Osteoblast (primary cell): Measurements from ENCODE around the gene SNRNP70. TPM values are rescaled to one million over a fixed set of nuclear protein-coding genes. Genes with fewer than 3 reads are reported as not detected.
"Not testable (repeated sequence)": the region's sequence is repeated elsewhere in the genome, so short reads cannot be mapped to it uniquely, and the experiment has no call there.

ENCODE experiments used
- DNase-seq: peaks from one replicate; pipeline ENCODE4 v3.0.0; 2011; ENCODE audit warnings: low spot score, mixed read lengths; ENCODE audit not compliant: insufficient read length; ENCODE audit errors: missing footprints
- H2AFZ ChIP-seq: 2 replicates; pipeline ENCODE4 v1.6.0; 2011; ENCODE audit warnings: mild to moderate bottlenecking, low read length
- H3K27ac ChIP-seq: 2 replicates; pipeline ENCODE4 v1.5.1; 2011; ENCODE audit warnings: mild to moderate bottlenecking, low read depth, low read length, moderate library complexity
- H3K27me3 ChIP-seq: 2 replicates; pipeline ENCODE4 v1.6.0; 2012; ENCODE audit warnings: mild to moderate bottlenecking, control low read depth, inconsistent platforms, low read length, moderate library complexity; ENCODE audit not compliant: insufficient read depth
- H3K36me3 ChIP-seq: 2 replicates; pipeline ENCODE4 v1.5.1; 2011; ENCODE audit warnings: mild to moderate bottlenecking, low read length, control low read depth, moderate library complexity; ENCODE audit not compliant: insufficient read depth
- H3K4me1 ChIP-seq: 2 replicates; pipeline ENCODE4 v1.5.1; 2011; ENCODE audit warnings: mild to moderate bottlenecking, low read length, control low read depth, moderate library complexity; ENCODE audit not compliant: insufficient read depth
- H3K4me2 ChIP-seq: 2 replicates; pipeline ENCODE4 v1.6.0; 2011; ENCODE audit warnings: mild to moderate bottlenecking, low read length; ENCODE audit not compliant: insufficient read depth
- H3K4me3 ChIP-seq: fragments of 200-600 bp; sonication (generic); 3 replicates; pipeline ENCODE4 v1.5.1; 2012; ENCODE audit warnings: mild to moderate bottlenecking, low read length, inconsistent platforms; ENCODE audit not compliant: insufficient read depth
- H3K79me2 ChIP-seq: 2 replicates; pipeline ENCODE4 v1.6.0; 2012; ENCODE audit warnings: mild to moderate bottlenecking, low read length, control low read depth, inconsistent platforms; ENCODE audit not compliant: insufficient read depth
- H3K9me3 ChIP-seq: 2 replicates; pipeline ENCODE4 v1.5.1; 2011; ENCODE audit warnings: low read depth, low read length, control low read depth
- H4K20me1 ChIP-seq: 2 replicates; pipeline ENCODE4 v1.6.0; 2012; ENCODE audit warnings: mild to moderate bottlenecking, low read length, control low read depth; ENCODE audit not compliant: insufficient read depth
- total RNA-seq: library from RNA; depleted of rRNA; stranded (reverse); fragments of >200 nt; gene quantifications from 2 replicates; pipeline ENCODE4 v1.2.3, GENCODE V29; 2012
- TF ChIP-seq, protein P1 (sequence below): IDR thresholded peaks from 2 replicates; pipeline ENCODE4 v1.5.1; 2011; ENCODE audit warnings: mild to moderate bottlenecking, low read depth, low read length, moderate library complexity; ENCODE audit errors: extremely low read depth

Gene SNRNP70
- total RNA-seq, 1 donor, result 111 TPM

DNA sequence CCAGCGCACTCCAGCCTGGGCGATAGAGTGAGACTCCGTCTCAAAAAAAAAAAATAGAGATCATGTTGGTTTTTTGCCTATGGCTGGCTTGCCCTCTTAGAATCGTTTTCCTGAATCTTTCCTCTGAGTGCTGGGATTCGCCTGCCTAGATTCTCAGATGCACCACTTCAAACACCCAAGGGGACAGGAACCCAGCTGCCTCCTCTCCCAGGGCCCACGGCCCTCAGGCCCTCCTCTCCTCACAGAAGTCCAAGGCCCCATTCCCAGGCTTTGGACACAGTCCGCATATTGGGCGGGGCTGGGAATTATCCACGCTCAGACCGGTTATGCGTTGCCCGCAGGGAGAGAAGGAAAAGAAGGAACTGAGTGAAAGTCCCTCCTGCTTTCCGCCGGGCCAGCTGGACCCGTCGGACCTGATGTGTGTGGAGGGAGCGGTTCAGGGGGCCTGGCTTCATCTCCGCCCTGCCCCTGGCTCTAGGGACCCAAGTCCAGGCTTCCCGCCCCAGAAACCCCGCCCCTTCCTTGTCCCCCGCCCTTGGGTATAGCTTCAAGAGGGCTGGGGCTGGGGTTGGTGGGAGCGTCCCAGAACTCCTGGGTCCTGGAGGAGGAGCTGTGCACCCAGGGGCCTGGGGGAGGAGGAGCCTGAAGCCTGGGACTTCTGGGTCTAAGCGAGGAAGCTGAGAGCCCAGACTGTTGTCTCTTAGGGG lies 39.9 kb downstream of the SNRNP70 start:
- TF ChIP-seq, protein P1, sequence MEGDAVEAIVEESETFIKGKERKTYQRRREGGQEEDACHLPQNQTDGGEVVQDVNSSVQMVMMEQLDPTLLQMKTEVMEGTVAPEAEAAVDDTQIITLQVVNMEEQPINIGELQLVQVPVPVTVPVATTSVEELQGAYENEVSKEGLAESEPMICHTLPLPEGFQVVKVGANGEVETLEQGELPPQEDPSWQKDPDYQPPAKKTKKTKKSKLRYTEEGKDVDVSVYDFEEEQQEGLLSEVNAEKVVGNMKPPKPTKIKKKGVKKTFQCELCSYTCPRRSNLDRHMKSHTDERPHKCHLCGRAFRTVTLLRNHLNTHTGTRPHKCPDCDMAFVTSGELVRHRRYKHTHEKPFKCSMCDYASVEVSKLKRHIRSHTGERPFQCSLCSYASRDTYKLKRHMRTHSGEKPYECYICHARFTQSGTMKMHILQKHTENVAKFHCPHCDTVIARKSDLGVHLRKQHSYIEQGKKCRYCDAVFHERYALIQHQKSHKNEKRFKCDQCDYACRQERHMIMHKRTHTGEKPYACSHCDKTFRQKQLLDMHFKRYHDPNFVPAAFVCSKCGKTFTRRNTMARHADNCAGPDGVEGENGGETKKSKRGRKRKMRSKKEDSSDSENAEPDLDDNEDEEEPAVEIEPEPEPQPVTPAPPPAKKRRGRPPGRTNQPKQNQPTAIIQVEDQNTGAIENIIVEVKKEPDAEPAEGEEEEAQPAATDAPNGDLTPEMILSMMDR, result no peak
- no peaks in the 10 kb centered on the region for H3K79me2 ChIP-seq
- no peak overlapping the region for H2AFZ ChIP-seq
- H3K4me1 ChIP-seq, result peaks cover 4% of the 10 kb centered on the region
- no peaks in the 10 kb centered on the region for H3K9me3 ChIP-seq
- peaks cover 10% of the 10 kb centered on the region for H3K27me3 ChIP-seq
- no peak overlapping the region for H3K27ac ChIP-seq
- no peak overlapping the region for H3K4me2 ChIP-seq
- no peak overlapping the region for H3K4me3 ChIP-seq
- DNase-seq, result peak; percentile 66
- H4K20me1 ChIP-seq, result no peaks in the 10 kb centered on the region
- H3K36me3 ChIP-seq, result no peaks in the 10 kb centered on the region

DNA sequence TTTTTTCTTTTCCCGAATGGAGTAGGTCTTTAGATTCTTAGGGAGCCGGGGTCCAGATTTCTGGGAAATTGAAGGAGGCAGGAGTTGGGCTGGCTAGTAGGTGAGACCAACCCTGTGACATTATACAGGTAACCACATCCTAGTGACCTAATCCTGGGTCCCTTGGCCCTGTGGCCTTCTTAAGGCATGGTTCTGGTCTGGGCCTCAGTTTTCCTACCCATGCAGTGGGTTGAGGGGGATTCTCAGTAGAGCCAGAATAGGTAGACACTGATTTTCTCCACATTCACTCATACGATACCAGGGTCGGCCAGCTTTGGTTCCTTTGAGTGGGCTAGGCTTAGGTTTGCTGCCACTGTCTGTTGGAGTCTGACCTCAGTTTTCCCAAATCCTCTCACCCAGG lies 41.3 kb downstream of the SNRNP70 start:
- H2AFZ ChIP-seq, result no peak overlapping the region
- H3K9me3 ChIP-seq, result no peaks in the 10 kb centered on the region
- no peaks in the 10 kb centered on the region for H3K79me2 ChIP-seq
- H3K4me1 ChIP-seq, result peaks cover 4% of the 10 kb centered on the region
- no peak for DNase-seq
- H3K4me2 ChIP-seq, result no peak overlapping the region
- no peak overlapping the region for H3K27ac ChIP-seq
- H3K36me3 ChIP-seq, result no peaks in the 10 kb centered on the region
- H3K27me3 ChIP-seq, result no peaks in the 10 kb centered on the region
- TF ChIP-seq, protein P1, result no peak
- H4K20me1 ChIP-seq, result no peaks in the 10 kb centered on the region
- H3K4me3 ChIP-seq, result no peak overlapping the region

DNA sequence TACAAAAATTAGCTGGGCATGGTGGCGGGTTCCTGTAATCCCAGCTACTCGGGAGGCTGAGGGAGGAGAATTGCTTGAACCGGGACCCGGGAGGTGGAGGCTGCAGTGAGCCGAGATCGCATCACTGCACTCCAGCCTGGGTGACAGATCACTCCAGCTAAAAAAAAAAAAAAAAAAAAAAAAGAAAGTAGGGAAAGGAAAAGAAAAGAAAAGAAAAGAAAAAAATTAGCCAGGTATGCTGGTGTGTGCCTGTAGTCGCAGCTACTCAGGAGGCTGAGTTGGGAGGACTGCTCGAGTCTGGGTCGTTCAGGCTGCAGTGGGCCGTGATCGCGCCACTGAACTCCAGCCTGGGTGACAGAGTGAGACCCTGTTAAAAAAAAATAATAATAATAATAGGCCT lies 42.0 kb downstream of the SNRNP70 start:
- not testable (repeated sequence) for H3K4me3 ChIP-seq, DNase-seq, H3K27me3 ChIP-seq, H3K4me1 ChIP-seq, H3K36me3 ChIP-seq, H4K20me1 ChIP-seq, H3K27ac ChIP-seq, H3K79me2 ChIP-seq, H3K4me2 ChIP-seq, H2AFZ ChIP-seq, H3K9me3 ChIP-seq

DNA sequence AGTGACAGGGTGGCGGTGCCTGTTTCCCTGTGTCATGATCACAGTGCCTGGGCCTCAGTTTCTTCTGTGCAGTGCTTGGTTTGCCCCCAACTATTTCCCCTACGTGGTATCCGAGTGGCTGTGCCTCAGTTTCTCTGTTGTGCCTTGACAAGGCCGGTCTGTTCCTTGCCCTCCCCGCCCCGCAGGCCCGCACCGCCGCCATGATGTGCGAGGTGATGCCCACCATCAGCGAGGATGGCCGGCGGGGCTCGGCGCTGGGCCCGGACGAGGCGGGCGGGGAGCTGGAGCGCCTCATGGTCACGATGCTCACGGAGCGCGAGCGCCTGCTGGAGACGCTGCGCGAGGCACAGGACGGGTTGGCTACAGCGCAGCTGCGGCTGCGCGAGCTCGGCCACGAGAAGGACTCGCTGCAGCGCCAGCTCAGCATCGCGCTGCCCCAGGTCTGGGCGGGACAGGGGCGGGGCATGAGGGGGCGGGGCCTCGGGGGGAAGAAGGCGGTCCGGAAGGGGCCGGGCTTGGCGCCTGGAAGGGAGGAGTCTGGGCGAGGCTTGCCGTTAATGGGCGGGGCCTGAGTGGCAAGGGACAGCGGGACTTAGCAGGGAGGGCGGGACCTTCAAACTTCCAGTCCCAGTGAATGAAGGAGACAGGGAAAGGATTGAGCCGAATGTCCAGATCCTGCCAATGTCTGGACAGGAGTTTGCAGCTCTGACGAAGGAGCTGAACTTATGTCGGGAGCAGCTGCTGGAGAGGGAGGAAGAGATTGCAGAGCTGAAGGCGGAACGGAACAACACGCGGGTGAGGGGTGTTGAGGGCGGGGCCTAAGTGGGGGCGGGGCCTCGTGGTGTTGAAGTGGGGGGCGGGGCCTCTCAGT lies 42.7 kb downstream of the SNRNP70 start:
- no peaks in the 10 kb centered on the region for H3K79me2 ChIP-seq
- peak overlapping the region; percentile 97 for H2AFZ ChIP-seq
- H4K20me1 ChIP-seq, result no peaks in the 10 kb centered on the region
- H3K4me1 ChIP-seq, result peaks cover 4% of the 10 kb centered on the region
- H3K4me2 ChIP-seq, result peak overlapping the region; percentile 88
- no peaks in the 10 kb centered on the region for H3K9me3 ChIP-seq
- DNase-seq, result peak; percentile 100
- TF ChIP-seq, protein P1, result no peak
- no peaks in the 10 kb centered on the region for H3K36me3 ChIP-seq
- H3K27me3 ChIP-seq, result no peaks in the 10 kb centered on the region
- H3K4me3 ChIP-seq, result peak overlapping the region; percentile 69
- no peak overlapping the region for H3K27ac ChIP-seq
